Prostate gland (tissue), 2 donors: ENCODE measurements around the gene C6orf47.

ENCODE experiments used
- CTCF ChIP-seq, 4 experiments: fragments of 200-600 bp in 2 of 4; fragments of 450-650 bp in 2 of 4; sonication (generic) in 2 of 4; IDR thresholded peaks; 1 replicate in 3 of 4; 2 replicates in 1 of 4; pipeline ENCODE4 v1.5.1; 2016 to 2019; ENCODE audit warnings: antibody characterized with exemption in 4 of 4, mild to moderate bottlenecking in 2 of 4, moderate library complexity in 2 of 4
- POLR2A ChIP-seq: fragments of 450-650 bp; IDR thresholded peaks from one replicate; pipeline ENCODE4 v1.6.1; 2016; ENCODE audit warnings: antibody characterized with exemption, mild to moderate bottlenecking

- TF ChIP-seq CTCF (IDR thresholded peaks at IDR 0.05) (no peak), POLR2A (peak; percentile 71)
Measured at GRCh38 chr6:31652925-31653724, 7.5 kb downstream of the C6orf47 start.
